ENCODE data around the gene GPR65. TPM values are rescaled to one million over a fixed set of nuclear protein-coding genes. Genes with fewer than 3 reads are reported as not detected.

The GPR65 gene
- total RNA-seq, 1 experiment from 2014 or later = not detected

GRCh38 chr14:88017535-88017934, 12.6 kb downstream of the GPR65 start:
- no peak overlapping the region for H3K56ac ChIP-seq (ENCODE audit: insufficient read length, low read depth, low read length)
- H3K4me1 ChIP-seq (ENCODE audit: insufficient read depth, low read length) = 0 out of 2 replicates have a peak, but pooled peaks cover 5% of the 10 kb centered on the region
- H4K91ac ChIP-seq (ENCODE audit: insufficient read length, low read depth, low read length) = no peak overlapping the region
- no peak overlapping the region for H3K9ac ChIP-seq (ENCODE audit: extremely low read depth, insufficient read length, low read length)
- Mint-ChIP-seq H3K9me3 (peaks cover 0 to 3% of the 10 kb centered on the region in 2 experiments; a peak in 2 of 5 replicates), H3K36me3 (ENCODE audit: insufficient read depth in 1 of 3, low read depth in 3 of 3) (0 out of 7 replicates have a peak, but pooled peaks cover 0 to 4% (median 0%) of the 10 kb centered on the region in 3 experiments), H3K27me3 (ENCODE audit: low read depth) (no peaks in the 10 kb centered on the region; the same call in 1 of the 2 replicates), H3K4me1 (peaks cover 3% of the 10 kb centered on the region in 2 experiments; a peak in 1 of 4 replicates), H3K27ac (no peak overlapping the region), H3K4me3 (no peak overlapping the region)
- DNase-seq = no peak
- no peaks in the 10 kb centered on the region for H3K79me1 ChIP-seq (ENCODE audit: insufficient read depth, low read depth, low read length, poor library complexity, severe bottlenecking)
- no peak overlapping the region for H2AK5ac ChIP-seq (ENCODE audit: insufficient read length, low read length)
- H3K14ac ChIP-seq (ENCODE audit: insufficient read depth, low read length) = no peak overlapping the region
- H4K8ac ChIP-seq (replicated peaks; ENCODE audit: insufficient read length, low read depth, low read length) = no peak overlapping the region
- H4K5ac ChIP-seq (ENCODE audit: insufficient read length, low read depth, low read length) = no peak overlapping the region
- H3K23ac ChIP-seq (ENCODE audit: insufficient read length, low read depth, low read length) = no peak overlapping the region
- TF ChIP-seq CTCF (conservative IDR thresholded peaks at IDR 0.05) = no peak
- no peaks in the 10 kb centered on the region for H3K79me2 ChIP-seq (ENCODE audit: insufficient read depth, low read length)
- no CpG with 5 or more reads among the region's 2 CpGs for WGBS (ENCODE audit: extremely low coverage, insufficient read length, low lambda C conversion rate)
- no peak overlapping the region for H2BK12ac ChIP-seq (ENCODE audit: insufficient read length, low read depth, low read length)
- H3K9me3 ChIP-seq (ENCODE audit: control insufficient read depth, low read depth, low read length) = no peaks in the 10 kb centered on the region
- no peak overlapping the region for H2BK5ac ChIP-seq (ENCODE audit: insufficient read length, low read length)
- no peak overlapping the region for H2BK15ac ChIP-seq (ENCODE audit: low read depth, low read length)
- no peaks in the 10 kb centered on the region for H3K23me2 ChIP-seq (ENCODE audit: insufficient read length, low read depth, low read length, poor library complexity, severe bottlenecking)
- no peak overlapping the region for H2BK20ac ChIP-seq (ENCODE audit: low read depth, low read length, poor library complexity, severe bottlenecking)
- no peak overlapping the region for H3K27ac ChIP-seq (ENCODE audit: insufficient read length, low read depth, low read length)
- no peak overlapping the region for H2AFZ ChIP-seq (ENCODE audit: low read length)
- no peak overlapping the region for H3K18ac ChIP-seq (ENCODE audit: insufficient read length, low read depth, low read length)
- H3K4me2 ChIP-seq (ENCODE audit: insufficient read depth, insufficient read length, low read length) = no peak overlapping the region
- H3K4ac ChIP-seq (ENCODE audit: low read depth, low read length) = no peak overlapping the region
- H4K20me1 ChIP-seq (ENCODE audit: control insufficient read depth, insufficient read depth, insufficient read length) = no peaks in the 10 kb centered on the region
- no peaks in the 10 kb centered on the region for H3K27me3 ChIP-seq (ENCODE audit: insufficient read depth, low read length)
- H3T11ph ChIP-seq (ENCODE audit: low read length) = no peak overlapping the region
- H2BK120ac ChIP-seq (ENCODE audit: low read depth, low read length, poor library complexity, severe bottlenecking) = no peak overlapping the region
